OCI-LY1 (cell line): ENCODE measurements around the gene ZXDB.
"Not testable (repeated sequence)": the region's sequence is repeated elsewhere in the genome, so short reads cannot be mapped to it uniquely, and the experiment has no call there.

Experiments
- CTCF ChIP-seq: fragments of 200-600 bp; sonication (generic), shearing (Covaris generic); IDR thresholded peaks from 2 replicates; pipeline ENCODE4 v1.5.1; 2017; ENCODE audit warnings: mild to moderate bottlenecking, antibody characterized with exemption, low read length, moderate library complexity, mixed read lengths
- EZH2 ChIP-seq: fragments of 200-600 bp; sonication (generic), shearing (Covaris generic); IDR thresholded peaks from 2 replicates; pipeline ENCODE4 v1.8.0; 2017; ENCODE audit warnings: borderline replicate concordance, mixed run types, mild to moderate bottlenecking, antibody characterized with exemption, low read length, moderate library complexity, mixed read lengths

GRCh38 chrX:57582948-57583347 is 8.9 kb upstream of the ZXDB start:
- peak; percentile 18; the same call in 1 of the 2 replicates for TF ChIP-seq CTCF
- TF ChIP-seq EZH2 = not testable (repeated sequence)
